K562 (cell line): ENCODE results near the gene ACO2. TPM values are rescaled to one million over a fixed set of nuclear protein-coding genes. Genes with fewer than 3 reads are reported as not detected.

ENCODE experiments used
- ARID4B ChIP-seq: sonication (generic); formaldehyde crosslinking; IDR thresholded peaks from 2 replicates; pipeline ENCODE4 v1.8.0; 2022; ENCODE audit warnings: mild to moderate bottlenecking, missing genetic modification reagents
- CHD2 ChIP-seq: IDR thresholded peaks from 2 replicates; pipeline ENCODE4 v1.6.1; 2011; ENCODE audit warnings: low read depth, low read length
- HNRNPH1 ChIP-seq: fragments of 200-400 bp; formaldehyde crosslinking; optimal IDR thresholded peaks from 2 replicates; pipeline ENCODE3; 2017; ENCODE audit warnings: low read depth, mild to moderate bottlenecking, low read length, moderate library complexity
- NFE2 ChIP-seq: IDR thresholded peaks from 2 replicates; pipeline ENCODE4 v1.6.1; 2014; ENCODE audit warnings: antibody characterized with exemption, low read depth
- NR1H2 ChIP-seq: sonication (generic); formaldehyde crosslinking; IDR thresholded peaks from 2 replicates; pipeline ENCODE4 v1.4.0; 2020; ENCODE audit warnings: mild to moderate bottlenecking, missing genetic modification reagents
- NRF1 ChIP-seq, 2 experiments: fragments of 450-650 bp; IDR thresholded peaks in 1 of 2; conservative IDR thresholded peaks in 1 of 2; 2 replicates each; pipeline ENCODE4 v1.6.1; 2014; ENCODE audit warnings: mild to moderate bottlenecking in 2 of 2
- PHF20 ChIP-seq: fragments of 450-650 bp; IDR thresholded peaks from 2 replicates; pipeline ENCODE4 v1.6.1; 2018; ENCODE audit not compliant: partially characterized antibody
- POLR3G ChIP-seq: IDR thresholded peaks from 2 replicates; pipeline ENCODE4 v1.6.1; 2011; ENCODE audit not compliant: insufficient read length, insufficient replicate concordance; ENCODE audit errors: extremely low read depth
- RFX1 ChIP-seq: fragments of 450-650 bp; IDR thresholded peaks from 2 replicates; pipeline ENCODE4 v1.6.1; 2016; ENCODE audit warnings: mild to moderate bottlenecking, moderate library complexity
- SMARCE1 ChIP-seq: fragments of 450-650 bp; IDR thresholded peaks from 2 replicates; pipeline ENCODE4 v1.7.1; 2016; ENCODE audit warnings: mild to moderate bottlenecking
- SRF ChIP-seq, 2 experiments: fragments of 250-450, 450-650 bp in 1 of 2; sonication (Bioruptor Pico) in 1 of 2; sonication (generic) in 1 of 2; formaldehyde crosslinking; IDR thresholded peaks; 2 replicates each; pipeline versions ENCODE4 v1.5.0 to v1.5.1; 2020 to 2022; ENCODE audit warnings: mild to moderate bottlenecking in 1 of 2, missing genetic modification reagents in 1 of 2
- TARDBP ChIP-seq: fragments of 450-650 bp; IDR thresholded peaks from 2 replicates; pipeline ENCODE4 v1.6.1; 2016
- ZBTB17 ChIP-seq: fragments of 450-650 bp; formaldehyde crosslinking; IDR thresholded peaks from 2 replicates; pipeline ENCODE4 v1.4.0; 2020; ENCODE audit warnings: mild to moderate bottlenecking
- ZBTB40 ChIP-seq, 2 experiments: fragments of 450-650 bp in 1 of 2; sonication (generic) in 1 of 2; formaldehyde crosslinking in 1 of 2; IDR thresholded peaks; 2 replicates each; pipeline versions ENCODE4 v1.7.1 to v1.9.0; 2016 to 2022; ENCODE audit warnings: inconsistent platforms in 1 of 2, mild to moderate bottlenecking in 1 of 2, missing genetic modification reagents in 1 of 2
- polyA plus RNA-seq, 8 experiments: library from polyadenylated mRNA; depleted of rRNA in 4 of 8; stranded (reverse) in 5 of 8; unstranded in 3 of 8; fragments of >200 nt; fragmentation: Nextera tagmentation in 2 of 8; fragmentation: Illumina TruSeq in 1 of 8; extraction: Ambion mirVana in 2 of 8; extraction: Trizol in 1 of 8; gene quantifications; 2 replicates each; pipeline versions ENCODE4 v1.2.1 to v1.2.3, GENCODE V29; 2011 to 2014; ENCODE audit warnings: inconsistent platforms in 1 of 8, missing spikeins in 1 of 8
- total RNA-seq, 7 experiments: library from RNA; depleted of rRNA in 6 of 7; stranded (reverse); fragments of >200 nt in 6 of 7; fragmentation: Illumina TruSeq in 2 of 7; extraction: Trizol in 2 of 7; gene quantifications; 2 replicates each; pipeline versions ENCODE4 v1.2.1 to v1.2.3, GENCODE V29; 2011 to 2021; ENCODE audit warnings: low replicate concordance in 1 of 7

ACO2 gene
- total and polyA plus RNA-seq, 9 of the 15 experiments (the other 6 are each of a cell fraction or from before 2014, with no cell fraction given), result 16.2 to 119 (median 43.2) TPM

GRCh38 chr22:41446639-41447434, 22.1 kb upstream of the ACO2 start, which contains the start of gene TOB2 (continued):
- peak; percentile 59 for TF ChIP-seq ZBTB40 (IDR thresholded peaks at IDR 0.05)
- TF ChIP-seq ZBTB40 (CRISPR knock-in tag; IDR thresholded peaks at IDR 0.05), result no peak
- peak; percentile 38 for TF ChIP-seq PHF20
- TF ChIP-seq NRF1 (conservative IDR thresholded peaks at IDR 0.05 in 1 of 2, IDR thresholded peaks at IDR 0.05 in 1 of 2), result peak in 1 of 2 experiments; percentile 5; a peak in 2 of 4 replicates
- TF ChIP-seq SRF (CRISPR knock-in tag; IDR thresholded peaks at IDR 0.05), result peak in 1 of 2 experiments; percentile 57; a peak in 1 of 4 replicates
- peak; percentile 13; the same call in 1 of the 2 replicates for TF ChIP-seq NFE2
- TF ChIP-seq HNRNPH1, result peak; percentile 84
- peak; percentile 19; the same call in 1 of the 2 replicates for TF ChIP-seq ZBTB17
- no peak for TF ChIP-seq TARDBP
- TF ChIP-seq NR1H2 (CRISPR knock-in tag), result peak; percentile 94; the same call in 1 of the 2 replicates
- peak; percentile 95 for TF ChIP-seq CHD2
- peak; percentile 76 for TF ChIP-seq RFX1
- TF ChIP-seq ARID4B (CRISPR knock-in tag), result peak; percentile 93
- 0 out of 2 replicates have a peak, but pooled peaks have one; percentile 23 for TF ChIP-seq SMARCE1
- no peak for TF ChIP-seq POLR3G
